Psoas muscle (tissue), 8 donors: ENCODE results near the gene CDH4. TPM values are rescaled to one million over a fixed set of nuclear protein-coding genes. Genes with fewer than 3 reads are reported as not detected.

Experiments used
- ATAC-seq, 4 donors: fragments of 200-7000 bp; cut with Tn5 transposase; one replicate each; pipeline ENCODE4 v1.9.1; 2020; ENCODE audit warnings: moderate library complexity in 3 of 4, mild to moderate bottlenecking in 2 of 4
- DNase-seq, 2 donors: peaks; one replicate each; pipeline ENCODE4 v3.0.0-alpha.2; 2020
- H3K27ac ChIP-seq: fragments of 200-600 bp; one replicate; pipeline ENCODE4 v1.8.0; 2022
- H3K27me3 ChIP-seq, 3 donors: fragments of 200-600 bp in 1 of 3; one replicate each; pipeline versions ENCODE4 v1.6.1 to v1.8.0; 2013 to 2022; ENCODE audit warnings: low read length in 2 of 3, mild to moderate bottlenecking in 2 of 3, moderate library complexity in 1 of 3; ENCODE audit not compliant: insufficient read depth in 3 of 3
- H3K36me3 ChIP-seq, 2 donors: fragments of 200-600 bp in 1 of 2; one replicate each; pipeline versions ENCODE4 v1.6.1 to v1.8.0; 2013 to 2022; ENCODE audit warnings: low read depth in 1 of 2, mild to moderate bottlenecking in 1 of 2, moderate library complexity in 1 of 2; ENCODE audit not compliant: insufficient read depth in 1 of 2
- H3K4me1 ChIP-seq: fragments of 200-600 bp; one replicate; pipeline ENCODE4 v1.8.0; 2022
- H3K4me3 ChIP-seq: fragments of 200-600 bp; one replicate; pipeline ENCODE4 v1.8.0; 2022; ENCODE audit warnings: mild to moderate bottlenecking
- H3K9me3 ChIP-seq: fragments of 200-600 bp; one replicate; pipeline ENCODE4 v1.8.0; 2022
- WGBS, 3 donors: extraction: QIAGEN DNeasy Blood & Tissue Kit; methylation state at CpG; one replicate each; pipeline versions ENCODE4 v1.1.6 to v1.1.7; 2013; 5-methylcytosine and 5-hydroxymethylcytosine counted together
- intact Hi-C, 2 donors: fragments of 100-400 bp; cut with DNase I; formaldehyde crosslinking; loops; one replicate each; pipeline versions ENCODE4 v1.11.0 to v1.14.2; 2022
- polyA plus RNA-seq, 3 donors: library from polyadenylated mRNA; stranded (reverse); fragments of 200-250 nt; gene quantifications; one replicate each; pipeline ENCODE4 v1.2.3, GENCODE V29; 2013
- total RNA-seq, 4 donors: library from RNA; stranded (reverse); fragmentation: NEBNext Ultra II Directional in 2 of 4; extraction: Animal tissue kit (Norgen Biotek cat#: 25700) in 2 of 4; gene quantifications; one replicate each; pipeline versions ENCODE4 v1.2.1 to v1.2.4, GENCODE V29; 2021 to 2023
- TF ChIP-seq, protein P1 (sequence below): fragments of 200-600 bp; IDR thresholded peaks from one replicate; pipeline ENCODE4 v1.8.0; 2022; ENCODE audit warnings: antibody characterized with exemption
- donor health status: healthy with polysubstance abuse.
- donor health status: DM: no; HTN: no; CAD: no; lungs with moderate emphysema.
- donor health status: Bipolar disorder and iron deficiency.
- donor health status: healthy.
- donor health status: DM: yes; HTN: yes; CAD: no.
- donor health status: DM: no; HTN: no; CAD: no.
- donor health status: DM: no; HTN: no; CAD: no.
- donor health status: DM: yes; HTN: yes; CAD: no.

Gene CDH4
- total and polyA plus RNA-seq, 7 donors, result 0.26 to 1.0 (median 0.34) TPM

GRCh38 chr20:61222699-61223098, 29.4 kb upstream of the CDH4 start:
- TF ChIP-seq, protein P1, sequence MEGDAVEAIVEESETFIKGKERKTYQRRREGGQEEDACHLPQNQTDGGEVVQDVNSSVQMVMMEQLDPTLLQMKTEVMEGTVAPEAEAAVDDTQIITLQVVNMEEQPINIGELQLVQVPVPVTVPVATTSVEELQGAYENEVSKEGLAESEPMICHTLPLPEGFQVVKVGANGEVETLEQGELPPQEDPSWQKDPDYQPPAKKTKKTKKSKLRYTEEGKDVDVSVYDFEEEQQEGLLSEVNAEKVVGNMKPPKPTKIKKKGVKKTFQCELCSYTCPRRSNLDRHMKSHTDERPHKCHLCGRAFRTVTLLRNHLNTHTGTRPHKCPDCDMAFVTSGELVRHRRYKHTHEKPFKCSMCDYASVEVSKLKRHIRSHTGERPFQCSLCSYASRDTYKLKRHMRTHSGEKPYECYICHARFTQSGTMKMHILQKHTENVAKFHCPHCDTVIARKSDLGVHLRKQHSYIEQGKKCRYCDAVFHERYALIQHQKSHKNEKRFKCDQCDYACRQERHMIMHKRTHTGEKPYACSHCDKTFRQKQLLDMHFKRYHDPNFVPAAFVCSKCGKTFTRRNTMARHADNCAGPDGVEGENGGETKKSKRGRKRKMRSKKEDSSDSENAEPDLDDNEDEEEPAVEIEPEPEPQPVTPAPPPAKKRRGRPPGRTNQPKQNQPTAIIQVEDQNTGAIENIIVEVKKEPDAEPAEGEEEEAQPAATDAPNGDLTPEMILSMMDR, result no peak
- no peak for DNase-seq
- no peak for ATAC-seq
- H3K4me1 ChIP-seq, result no peaks in the 10 kb centered on the region
- H3K36me3 ChIP-seq, result no peaks in the 10 kb centered on the region
- WGBS, 3 donors, result 85 to 89% (median 87%) methylated on average over 3 of the region's 3 CpGs
- intact Hi-C loops, result no loop called here
- no peak overlapping the region for H3K4me3 ChIP-seq
- no peaks in the 10 kb centered on the region for H3K9me3 ChIP-seq
- H3K27ac ChIP-seq, result no peak overlapping the region
- H3K27me3 ChIP-seq, result peaks cover 0 to 13% (median 2%) of the 10 kb centered on the region in 3 donors

GRCh38 chr20:61223121-61223520, 28.9 kb upstream of the CDH4 start:
- Histone ChIP-seq H3K36me3 (no peaks in the 10 kb centered on the region), H3K27me3 (peaks cover 0 to 12% (median 2%) of the 10 kb centered on the region in 3 donors), H3K4me1 (no peaks in the 10 kb centered on the region), H3K27ac (no peak overlapping the region), H3K9me3 (no peaks in the 10 kb centered on the region), H3K4me3 (no peak overlapping the region)
- intact Hi-C loops, result no loop called here
- WGBS, 3 donors, result 90 to 92% (median 90%) methylated on average over 10 of the region's 10 CpGs
- DNase-seq (no peak), ATAC-seq (no peak)
- TF ChIP-seq, protein P1, result no peak

- intact Hi-C loops, result no loop called here
- no peak for ATAC-seq
- Histone ChIP-seq H3K27ac (no peak overlapping the region), H3K4me3 (no peak overlapping the region), H3K36me3 (no peaks in the 10 kb centered on the region), H3K9me3 (peaks cover 6% of the 10 kb centered on the region), H3K27me3 (peaks cover 0 to 6% (median 0%) of the 10 kb centered on the region in 3 donors), H3K4me1 (no peaks in the 10 kb centered on the region)
- TF ChIP-seq, protein P1, result no peak
- no peak for DNase-seq
- WGBS, 3 donors, result 83 to 94% (median 90%) methylated on average over 9 of the region's 9 CpGs
Observed at GRCh38 chr20:61230166-61230565, 21.9 kb upstream of the CDH4 start.

DNA sequence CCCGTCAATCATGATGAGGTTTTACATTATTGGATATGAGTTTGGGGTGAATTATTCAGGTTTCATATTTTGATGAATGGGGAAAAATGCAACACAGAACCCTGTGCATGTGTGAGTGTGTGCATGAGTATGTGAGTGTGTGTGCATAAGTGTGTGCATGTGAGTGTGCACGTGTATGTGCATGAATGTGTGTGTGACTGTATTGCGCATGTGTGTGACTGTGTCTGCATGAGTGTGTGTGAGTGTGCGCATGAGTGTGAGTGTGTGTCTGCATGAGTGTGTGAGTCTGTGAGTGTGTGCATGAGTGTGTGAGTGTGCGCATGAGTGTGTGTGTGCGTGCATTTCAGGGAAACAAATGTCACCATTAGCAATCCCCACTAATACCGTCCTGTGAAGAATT, 18.5 kb upstream of the CDH4 start:
- ATAC-seq (no peak), DNase-seq (no peak)
- Histone ChIP-seq H3K4me1 (no peaks in the 10 kb centered on the region), H3K27ac (no peak overlapping the region), H3K27me3 (peaks cover 0 to 5% (median 2%) of the 10 kb centered on the region in 3 donors), H3K9me3 (peaks cover 6% of the 10 kb centered on the region), H3K4me3 (no peak overlapping the region), H3K36me3 (no peaks in the 10 kb centered on the region)
- 89 to 92% (median 91%) methylated on average over 7 of the region's 7 CpGs for WGBS, 3 donors
- TF ChIP-seq, protein P1, result no peak
- intact Hi-C loops, result no loop called here

DNA sequence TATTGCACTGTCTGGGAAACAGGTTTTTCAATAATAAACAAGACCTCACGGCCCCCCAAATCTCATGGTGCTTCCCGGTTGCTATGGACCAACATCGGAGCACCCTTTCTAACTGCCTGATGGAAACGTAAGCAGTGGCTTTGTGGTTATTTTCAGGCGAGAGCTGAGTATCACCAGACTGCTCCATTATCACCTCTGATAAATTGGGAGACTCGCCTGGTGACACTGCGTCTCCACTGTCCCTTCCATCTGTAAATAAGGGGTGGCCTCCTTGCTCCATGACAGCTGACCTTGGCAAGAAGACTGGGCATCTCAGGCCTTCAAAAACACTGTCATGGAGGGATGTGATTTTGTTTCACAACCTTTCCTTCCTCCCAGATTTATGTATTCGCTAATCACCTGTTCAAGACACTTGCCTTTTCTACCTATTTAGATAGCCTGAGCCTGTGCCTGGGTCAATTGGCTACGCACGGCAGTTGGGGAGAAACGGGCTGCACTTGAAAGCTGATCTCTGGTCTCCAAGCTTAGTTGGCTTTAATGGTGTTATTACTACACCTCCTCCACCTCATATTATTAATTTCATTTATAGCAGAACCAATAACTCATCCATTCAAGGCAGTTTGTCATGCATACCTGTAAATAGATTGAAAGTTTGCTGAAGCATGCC, 17.7 kb upstream of the CDH4 start:
- Histone ChIP-seq H3K27ac (no peak overlapping the region), H3K27me3 (peaks cover 0 to 5% (median 2%) of the 10 kb centered on the region in 3 donors), H3K4me1 (no peaks in the 10 kb centered on the region), H3K36me3 (no peaks in the 10 kb centered on the region), H3K4me3 (no peak overlapping the region), H3K9me3 (peaks cover 6% of the 10 kb centered on the region)
- 73 to 75% (median 74%) methylated on average over 11 of the region's 11 CpGs for WGBS, 3 donors
- intact Hi-C loops, result no loop called here
- TF ChIP-seq, protein P1, result no peak
- ATAC-seq, result no peak
- no peak for DNase-seq
